Heart left ventricle (tissue), 13 donors: ENCODE measurements around the gene RANBP17.

ENCODE experiments used
- CTCF ChIP-seq, 12 donors: fragments of 200-600 bp; sonication (generic) in 4 of 12; IDR thresholded peaks; one replicate each; pipeline versions ENCODE4 v1.5.0 to v1.8.0; 2018 to 2022; ENCODE audit warnings: antibody characterized with exemption in 12 of 12, mild to moderate bottlenecking in 5 of 12
- POLR2A ChIP-seq, 2 donors: fragments of 450-650 bp; IDR thresholded peaks; one replicate each; pipeline ENCODE4 v1.6.1; 2017; ENCODE audit warnings: antibody characterized with exemption in 2 of 2, mild to moderate bottlenecking in 2 of 2, moderate library complexity in 2 of 2
- donor health status: ischemic (EF 13 %, LVEDD 7.1; RV severe dilation, severe dysfunction).
- donor health status: DM: no; HTN: yes; CAD: no.
- donor health status: DM: no; HTN: no; CAD: no.
- donor health status: ischemic (EF 25% LVEDD 6.9; RV normal size, moderate dysfunction).
- donor health status: ischemic (EF 25% LVEDD 5.7; RV mildly dilated, moderate dysfunction).
- donor health status: ischemic (EF 35%, LVEDD 5.7; RV mildly dilated, moderate dysfunction).
- donor health status: nonischemic (EF 11% LVEDD 7.7; RV severe dilation, severe dysfunction).
- donor health status: DM: yes; HTN: yes; CAD: no.
- donor health status: PGD.
- donor health status: ischemic (EF 29% LVEDD 5.4; RV normal size, mild dysfunction).
- donor health status: nonischemic (EF 23%, LVEDD 6.1; RV moderate dilation, normal function).

DNA sequence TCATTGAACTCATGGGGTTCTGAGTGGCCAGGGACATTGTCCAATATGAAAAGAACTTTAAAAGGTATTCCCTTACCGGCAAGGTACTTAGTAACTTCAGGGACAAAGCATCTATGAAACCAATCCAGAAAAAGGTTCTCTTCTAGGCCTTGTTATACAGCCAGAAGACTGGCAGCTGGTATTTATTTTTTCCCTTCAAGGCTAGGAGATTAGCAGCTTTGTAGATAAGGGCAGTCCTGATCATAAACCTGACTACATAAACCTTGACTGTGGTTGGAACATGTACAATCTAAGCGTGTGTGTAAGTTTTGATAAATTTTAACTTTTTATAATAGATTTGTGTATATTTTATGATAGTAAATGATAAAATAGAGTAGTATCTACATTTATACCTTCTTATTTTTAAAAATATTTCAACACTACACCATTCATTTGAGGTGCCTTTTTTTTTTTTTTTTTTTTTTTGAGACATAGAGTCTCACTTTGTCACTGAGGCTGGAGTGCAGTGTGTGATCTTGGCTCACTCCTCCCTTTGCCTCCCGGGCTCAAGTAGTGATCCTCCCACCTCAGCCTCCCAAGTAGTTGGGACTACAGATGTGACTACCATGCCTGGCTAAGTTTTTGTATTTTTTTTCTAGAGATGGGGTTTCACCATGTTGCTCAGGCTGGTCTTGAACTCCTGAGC is 24.5 kb downstream of the RANBP17 start:
- no peak for TF ChIP-seq CTCF (IDR thresholded peaks at IDR 0.05)
- no peak for TF ChIP-seq POLR2A (IDR thresholded peaks at IDR 0.05)
